Activated CD8-positive, alpha-beta memory T cell treated with anti-CD3 and anti-CD28 coated beads, Interleukin-2, amount 50 U/mL, for 48 hours (primary cell): ENCODE measurements around the gene RFC4.
A peak's percentile ranks its signal among the peaks of the same experiment; 100 is the strongest.

Experiments
- DNase-seq: peaks from one replicate; pipeline ENCODE4 v3.0.0-alpha.2; 2020

The RFC4 gene

DNA sequence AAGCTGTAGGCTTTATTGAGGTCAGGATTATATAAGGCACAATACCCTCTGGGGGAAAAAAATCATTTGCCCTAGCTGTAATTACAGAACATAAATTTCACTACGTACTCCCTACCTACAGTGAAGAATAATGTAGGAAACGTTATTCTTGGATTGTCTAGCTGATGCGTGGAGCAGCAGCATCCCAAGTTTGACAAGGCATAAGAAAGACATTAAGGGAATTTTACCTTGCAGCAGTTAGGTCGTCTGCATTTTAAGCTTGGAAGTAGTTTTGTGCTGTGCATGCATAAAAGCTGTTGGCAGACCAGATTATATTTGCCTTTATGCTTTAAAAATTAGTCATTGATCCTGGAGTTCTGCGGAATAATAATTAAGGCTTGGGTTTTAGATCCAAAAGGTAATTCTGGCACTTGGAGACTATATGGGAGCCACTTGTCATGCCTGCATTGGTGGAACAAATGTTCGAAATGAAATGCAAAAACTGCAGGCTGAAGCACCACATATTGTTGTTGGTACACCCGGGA, 20.7 kb downstream of the RFC4 start:
- DNase-seq = no peak

DNA sequence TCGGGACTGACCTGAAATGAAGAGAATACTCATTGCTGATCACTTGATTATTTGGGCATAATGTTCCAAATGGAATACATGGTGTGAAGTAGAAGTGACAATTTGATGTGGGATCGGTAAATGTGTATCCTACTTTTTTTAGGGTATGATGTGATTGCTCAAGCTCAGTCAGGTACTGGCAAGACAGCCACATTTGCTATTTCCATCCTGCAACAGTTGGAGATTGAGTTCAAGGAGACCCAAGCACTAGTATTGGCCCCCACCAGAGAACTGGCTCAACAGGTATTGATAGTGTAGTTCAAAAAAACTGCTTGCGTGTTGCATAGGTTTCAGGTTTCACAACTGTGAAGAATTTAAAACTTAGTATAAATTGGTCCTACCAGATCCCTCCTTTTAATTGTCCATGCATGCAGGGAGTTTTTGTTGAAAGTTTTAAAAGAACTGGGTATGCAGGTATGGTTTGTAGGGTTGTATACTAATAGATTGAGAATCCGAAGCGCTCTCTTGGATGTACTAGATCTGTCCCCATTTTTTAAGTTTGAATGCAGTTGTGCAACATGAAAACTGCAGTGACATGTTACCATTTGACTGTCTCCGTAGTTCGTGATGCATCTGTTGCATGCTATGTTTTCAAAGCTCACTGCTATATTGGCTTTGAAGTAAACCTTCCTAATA, 21.3 kb downstream of the RFC4 start:
- DNase-seq = no peak

DNA sequence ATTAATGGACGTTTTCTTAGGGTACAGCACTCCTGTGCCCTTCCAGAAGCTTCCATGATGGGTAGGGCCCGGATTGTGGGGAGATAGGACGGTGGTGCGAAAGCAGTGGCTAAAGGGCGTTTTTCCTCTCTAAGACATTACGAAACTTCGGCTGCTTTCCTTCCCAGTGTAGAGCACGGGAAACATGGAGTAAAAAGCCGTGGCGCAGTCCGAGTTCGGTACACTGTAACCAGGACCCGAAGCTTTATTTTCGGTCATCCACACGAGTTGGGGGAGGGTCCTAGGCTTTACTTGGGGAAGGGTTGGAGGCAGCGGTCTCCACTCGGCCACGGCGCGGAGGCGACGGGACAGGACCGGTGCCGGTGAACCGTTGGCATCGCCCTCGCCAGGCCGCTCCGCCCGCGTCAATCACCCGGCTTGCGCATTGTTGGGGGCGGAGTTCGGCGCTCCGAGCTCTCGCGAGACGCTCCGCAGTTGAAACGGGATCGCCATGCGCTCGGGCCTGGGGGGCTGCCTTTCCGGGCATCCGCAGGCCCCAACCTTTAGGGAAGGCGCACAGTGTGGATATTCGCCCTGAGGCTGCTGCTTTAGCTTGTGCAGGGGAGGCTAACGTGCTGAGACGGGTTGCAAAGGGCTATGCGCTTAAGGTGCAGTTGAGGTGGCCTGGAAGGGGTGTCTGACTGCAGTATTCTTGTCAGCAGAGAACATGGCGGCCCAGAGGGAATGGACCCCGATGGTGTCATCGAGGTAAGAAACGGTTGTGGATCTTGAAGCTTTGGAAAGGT, 22.4 kb downstream of the RFC4 start:
- DNase-seq = peak; percentile 89

DNA sequence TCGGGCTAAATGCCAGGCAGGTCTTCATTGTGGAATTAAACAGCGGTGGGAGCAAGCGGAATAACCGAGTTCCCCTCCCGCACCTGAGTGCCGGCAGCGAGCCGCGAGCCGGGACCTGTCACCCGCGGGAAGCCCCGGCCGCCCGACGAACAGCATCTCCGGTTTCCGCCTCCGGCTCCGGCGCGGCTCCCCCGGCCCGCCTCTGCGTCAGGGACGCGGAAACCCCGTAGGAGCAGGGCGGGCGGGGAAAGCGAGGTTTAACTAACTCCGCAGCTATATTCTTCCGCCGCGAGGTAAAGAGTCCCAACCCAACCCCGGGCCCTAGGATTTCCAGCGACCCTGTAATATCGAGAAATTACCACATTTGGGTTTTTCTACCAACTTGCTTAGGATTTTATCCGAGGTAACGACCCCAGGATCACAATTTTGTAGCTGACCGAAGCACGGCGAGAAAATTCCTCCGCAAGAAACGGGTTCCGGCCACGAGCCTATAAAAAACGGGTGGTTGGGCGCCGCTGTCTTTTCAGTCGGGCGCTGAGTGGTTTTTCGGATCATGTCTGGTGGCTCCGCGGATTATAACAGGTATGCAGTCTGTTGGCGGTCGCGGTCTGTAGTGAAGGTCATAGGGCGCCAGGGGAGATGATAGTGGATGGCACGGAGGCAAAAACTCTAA, 23.1 kb downstream of the RFC4 start, which contains the start of gene EIF4A2:
Gene EIF4A2, plus strand, starts transcription at position 520 of the 673 bp plus-strand sequence. Its CDS starts 34 bp downstream, at position 554.
- peak; percentile 98 for DNase-seq

DNA sequence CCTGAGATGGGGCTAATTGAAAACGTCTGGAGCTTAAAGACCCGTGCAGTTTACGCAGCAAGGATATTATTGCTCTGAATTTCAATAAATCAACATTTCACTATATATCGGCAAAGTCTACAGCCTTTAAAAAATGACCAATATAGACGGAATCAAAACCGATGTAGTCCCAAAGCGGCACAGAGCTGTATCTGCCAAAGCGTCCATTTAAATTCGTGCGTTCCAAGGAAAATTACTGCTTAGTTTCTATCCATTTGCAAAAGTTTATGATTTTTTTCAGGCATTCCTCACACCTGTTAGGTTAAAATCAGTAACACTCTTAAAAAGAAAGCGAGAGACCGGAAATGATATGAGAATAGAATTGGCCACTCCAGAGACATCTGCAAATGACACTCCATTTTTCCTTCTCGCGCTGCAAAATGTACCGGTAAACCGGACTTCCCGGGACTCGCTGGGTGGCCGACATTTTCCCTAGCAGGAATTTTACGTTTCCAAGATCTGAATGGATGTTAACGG, 23.7 kb downstream of the RFC4 start:
- DNase-seq = no peak

DNA sequence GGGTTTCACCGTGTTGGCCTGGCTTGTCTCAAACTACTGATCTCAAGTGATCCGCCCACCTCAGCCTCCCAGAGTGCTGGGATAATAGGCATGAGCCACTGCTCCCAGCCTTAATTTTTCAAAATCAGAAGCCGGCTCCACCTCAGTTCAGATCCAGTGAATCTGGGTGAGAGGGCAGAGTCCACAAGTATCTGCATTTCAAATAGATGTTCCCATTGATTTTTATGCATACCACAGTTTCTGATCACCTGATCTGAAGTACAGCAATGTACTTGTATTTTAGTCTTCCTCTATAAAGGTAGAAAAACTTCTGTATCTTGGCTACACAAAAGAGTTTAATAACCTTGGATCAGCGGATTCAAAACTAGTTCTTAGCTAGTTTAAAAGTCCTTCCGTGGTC, 27.1 kb downstream of the RFC4 start:
- no peak for DNase-seq

DNA sequence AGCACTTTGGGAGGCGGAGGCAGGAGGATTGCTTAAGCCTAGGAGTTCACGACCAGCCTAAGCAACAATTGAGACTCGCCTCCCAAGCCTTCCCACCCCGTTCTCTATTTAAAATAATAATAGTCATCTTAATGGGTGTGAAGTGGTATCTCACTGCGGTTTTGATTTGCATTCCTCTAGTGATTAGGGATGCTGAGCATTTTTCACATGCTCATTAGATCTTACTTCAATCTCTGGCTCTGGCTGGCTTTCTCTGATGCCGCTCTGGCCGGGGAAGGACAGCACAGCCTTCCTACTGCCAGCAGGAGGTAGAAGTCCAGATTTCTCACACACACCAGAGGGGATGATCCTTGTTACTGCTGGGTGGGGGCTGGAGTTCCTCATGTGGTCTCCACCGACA, 30.3 kb downstream of the RFC4 start:
- DNase-seq = no peak

DNA sequence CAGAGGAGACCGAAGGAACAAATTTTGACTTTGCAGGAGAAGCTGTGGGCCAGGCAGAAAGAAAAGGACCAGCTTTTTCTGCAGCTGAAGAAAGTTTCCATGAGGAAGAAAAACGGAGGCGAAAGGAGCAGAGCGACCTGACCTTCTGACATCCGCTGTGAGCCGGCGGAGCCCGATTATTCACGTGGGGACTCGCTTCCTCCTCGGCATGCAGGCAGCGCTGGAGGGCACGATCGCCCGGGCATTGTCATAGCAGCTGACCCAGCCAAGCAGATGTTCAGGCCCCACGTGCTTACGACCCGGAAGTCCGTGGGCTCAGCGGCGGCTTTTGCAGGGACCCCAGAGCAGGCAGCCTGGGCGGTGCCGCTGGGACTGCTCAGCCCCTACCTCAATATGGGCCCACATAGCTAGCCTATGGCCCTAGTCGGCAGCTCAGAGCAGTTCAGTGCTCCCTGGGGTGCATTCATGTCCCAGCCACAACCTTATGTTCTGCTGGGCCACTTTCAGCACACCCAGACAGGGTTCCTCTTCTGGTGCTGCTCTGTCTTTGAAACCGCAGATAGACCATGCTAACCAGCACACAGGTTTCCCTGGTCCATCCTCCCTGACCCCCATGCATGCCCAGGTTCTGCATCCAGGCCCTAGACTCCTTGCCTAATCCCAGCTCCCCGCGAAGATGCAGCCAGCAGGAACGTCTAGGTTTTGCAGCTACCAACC, 33.4 kb downstream of the RFC4 start:
- DNase-seq = peak; percentile 87

DNA sequence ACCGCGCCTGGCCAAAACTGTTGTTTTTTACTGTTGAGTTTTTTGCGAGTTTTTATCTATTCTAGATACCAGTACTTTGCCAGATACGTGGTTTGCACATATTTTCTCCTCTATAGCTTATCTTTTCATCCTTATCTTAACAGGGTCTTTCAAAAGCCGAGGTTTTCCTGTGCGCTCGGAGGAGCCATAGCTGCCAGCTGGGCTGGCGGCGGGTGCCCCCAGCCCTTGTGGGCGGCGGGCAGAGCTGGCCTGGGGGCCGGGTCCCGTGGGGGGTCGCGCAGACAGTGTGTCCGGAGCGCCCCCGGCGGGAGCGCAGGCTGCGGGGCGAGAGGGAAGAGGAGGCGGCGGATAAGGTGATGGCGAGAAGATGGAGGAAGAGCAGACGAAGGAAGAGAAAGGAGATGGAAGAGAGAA, 34.0 kb downstream of the RFC4 start:
- peak; percentile 70 for DNase-seq

DNA sequence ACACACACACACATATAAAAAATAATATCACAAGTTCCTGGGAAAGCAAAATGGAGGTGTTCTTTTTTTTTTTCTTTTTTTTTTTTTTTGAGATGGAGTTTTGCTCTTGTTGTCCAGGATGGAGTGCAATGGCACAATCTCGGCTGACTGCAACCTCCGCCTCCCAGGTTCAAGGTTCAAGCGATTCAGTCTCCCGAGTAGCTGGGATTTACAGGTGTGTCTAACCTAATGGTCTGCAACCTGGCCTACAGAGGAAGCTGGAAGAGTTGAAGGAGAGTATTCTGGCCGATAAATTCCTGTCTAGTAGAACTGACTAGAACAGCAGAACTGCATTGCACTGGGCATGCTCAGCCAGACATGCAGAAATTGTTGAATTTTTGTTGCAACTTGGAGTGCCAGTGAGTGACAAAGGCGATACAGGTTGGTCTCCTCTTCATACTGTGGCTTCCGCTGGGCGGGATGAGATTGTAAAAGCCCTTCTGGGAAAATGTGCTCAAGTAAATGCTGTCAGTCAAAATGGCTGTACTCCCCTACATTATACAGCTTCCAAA, 45.3 kb downstream of the RFC4 start:
- no peak for DNase-seq

DNA sequence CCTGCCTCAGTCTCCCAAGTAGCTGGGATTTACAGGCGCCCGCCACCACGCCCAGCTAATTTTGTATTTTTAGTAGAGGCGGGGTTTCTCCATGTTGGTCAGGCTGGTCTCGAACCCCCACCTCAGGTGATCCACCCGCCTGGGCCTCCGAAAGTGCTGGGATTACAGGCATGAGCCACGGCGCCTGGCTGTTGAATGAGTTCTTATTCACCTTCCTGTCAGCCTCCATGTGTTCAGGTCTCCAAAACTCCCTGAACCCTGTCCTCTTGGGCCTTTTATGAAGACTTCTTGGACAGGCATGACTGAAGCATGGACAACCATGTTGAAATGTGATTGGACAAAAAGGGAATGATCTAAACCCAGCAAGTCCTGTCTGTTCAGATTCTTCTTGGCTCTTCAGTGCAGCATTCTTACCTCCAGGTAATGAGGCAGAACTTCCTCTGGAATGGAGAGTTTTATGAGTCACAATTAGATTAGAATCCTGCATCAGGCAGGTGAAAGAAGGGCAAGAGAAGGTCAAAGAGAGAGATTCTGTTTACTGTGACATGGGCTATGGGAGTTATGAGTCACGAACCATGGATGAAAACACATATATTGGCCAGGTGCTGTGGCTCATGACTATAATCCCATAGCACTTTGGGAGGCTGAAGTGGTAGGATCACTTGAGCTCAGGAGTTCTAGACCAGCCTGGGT, 46.0 kb downstream of the RFC4 start:
- no peak for DNase-seq

DNA sequence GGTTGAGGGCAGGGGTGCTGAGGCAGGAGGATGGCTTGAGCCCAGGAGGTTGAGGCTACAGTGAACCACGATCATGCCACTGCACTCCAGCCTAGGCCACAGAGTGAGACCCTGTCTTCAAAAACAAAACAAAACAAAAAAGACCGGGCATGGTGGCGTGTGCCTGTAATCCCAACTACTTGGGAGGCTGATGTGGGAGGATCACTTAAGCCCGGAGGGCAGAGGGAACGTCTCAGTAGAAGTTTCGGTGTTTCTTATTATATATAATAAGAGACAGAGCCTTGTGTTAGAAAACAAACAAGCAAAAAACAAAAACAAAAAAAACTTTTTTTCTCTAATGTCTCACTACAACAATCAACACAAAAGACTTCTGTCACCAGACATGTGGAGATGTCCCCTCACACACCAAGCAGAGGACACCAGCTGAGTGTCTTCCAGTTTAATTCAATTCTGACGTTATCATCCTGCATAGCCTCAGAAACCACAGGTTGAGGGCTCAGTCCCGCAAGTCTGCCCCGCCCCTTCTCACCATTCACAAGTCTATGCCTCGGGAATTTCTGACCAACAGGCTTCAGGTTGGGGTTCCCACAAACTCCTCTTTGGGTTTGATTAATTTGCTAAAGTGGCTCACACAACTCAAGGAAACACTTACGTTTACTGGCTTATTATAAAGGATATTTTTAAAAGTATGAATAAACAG, 46.9 kb downstream of the RFC4 start:
- DNase-seq = no peak

DNA sequence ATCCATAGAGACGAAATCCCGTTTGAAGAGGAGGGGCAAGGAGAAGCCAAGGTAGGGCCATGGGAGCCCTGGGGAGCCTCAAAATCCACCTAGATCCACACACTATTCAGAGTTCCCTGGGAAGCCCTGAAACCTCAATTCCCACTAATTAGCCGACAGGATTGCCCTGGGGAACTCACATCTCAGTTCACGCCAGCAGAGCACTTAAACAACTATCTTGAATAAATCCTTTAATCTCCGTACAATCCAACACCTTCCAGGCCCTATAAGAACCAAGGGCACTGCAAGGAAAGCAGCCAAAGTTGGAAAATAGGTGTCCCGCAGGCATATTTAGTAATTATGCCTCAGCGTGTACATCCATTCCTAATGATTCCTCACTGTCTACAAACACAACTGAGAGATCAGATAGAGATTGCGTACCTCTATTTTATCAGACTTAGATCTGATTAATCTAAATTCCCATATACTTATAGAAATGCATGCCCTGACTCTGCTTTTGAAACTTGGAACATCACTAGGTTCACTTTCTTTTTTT, 48.5 kb downstream of the RFC4 start:
- no peak for DNase-seq

DNA sequence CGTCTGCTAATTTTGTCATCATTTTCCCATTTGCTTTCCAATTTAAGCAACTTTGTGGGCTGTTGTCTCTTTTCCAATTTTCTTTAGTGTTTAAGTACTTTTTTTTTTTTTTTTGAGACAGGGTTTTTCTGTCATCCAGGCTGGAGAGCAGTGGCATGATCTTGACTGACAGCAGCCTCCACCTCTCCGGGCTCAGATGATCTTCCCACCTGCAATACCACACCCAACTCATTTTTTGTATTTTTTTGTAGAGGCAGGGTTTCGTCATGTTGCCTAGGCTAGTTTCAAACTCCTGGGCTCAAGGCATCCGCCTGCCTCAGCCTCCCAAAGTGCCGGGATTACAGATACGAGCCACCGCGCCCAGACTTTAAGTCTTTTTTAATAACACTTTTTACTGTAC, 49.1 kb downstream of the RFC4 start:
- no peak for DNase-seq

DNA sequence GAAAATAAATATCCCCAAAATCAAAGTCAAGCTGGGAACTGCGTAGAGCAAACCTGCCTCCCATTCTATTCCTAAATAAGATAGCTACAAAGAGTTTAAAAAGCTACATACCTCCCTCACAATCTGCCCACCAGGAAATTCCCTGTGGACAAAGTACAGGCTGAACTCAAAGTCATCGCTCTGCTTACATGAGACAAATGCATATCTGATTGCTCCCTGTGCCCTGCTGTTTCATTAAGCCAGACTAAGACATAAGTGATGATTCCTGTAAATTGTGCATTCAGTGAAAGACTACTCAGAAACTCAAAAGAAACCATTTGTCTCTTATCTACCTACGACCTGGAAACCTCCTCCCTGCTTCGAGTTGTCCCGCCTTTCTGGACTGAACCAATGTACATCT, 51.4 kb downstream of the RFC4 start:
- DNase-seq = no peak

DNA sequence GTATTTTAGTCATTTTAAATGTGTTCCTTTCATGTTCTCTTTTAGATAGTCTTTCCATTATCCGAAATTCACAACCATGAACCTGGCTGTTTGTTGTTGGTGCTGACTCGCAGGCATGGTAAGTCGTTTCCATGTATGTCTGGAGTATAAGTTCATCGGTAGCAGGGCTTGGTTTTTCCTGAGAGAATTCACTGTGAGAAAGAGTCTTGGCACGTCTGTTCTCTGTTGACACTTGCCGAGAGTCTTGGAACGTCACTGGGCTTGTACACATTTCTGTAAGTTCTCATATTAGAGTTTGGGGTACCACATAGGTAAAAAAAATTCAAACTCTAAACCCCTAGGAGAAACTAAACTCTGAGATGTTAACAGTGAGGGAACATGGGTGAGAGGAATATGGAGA, 52.3 kb downstream of the RFC4 start:
- no peak for DNase-seq

DNA sequence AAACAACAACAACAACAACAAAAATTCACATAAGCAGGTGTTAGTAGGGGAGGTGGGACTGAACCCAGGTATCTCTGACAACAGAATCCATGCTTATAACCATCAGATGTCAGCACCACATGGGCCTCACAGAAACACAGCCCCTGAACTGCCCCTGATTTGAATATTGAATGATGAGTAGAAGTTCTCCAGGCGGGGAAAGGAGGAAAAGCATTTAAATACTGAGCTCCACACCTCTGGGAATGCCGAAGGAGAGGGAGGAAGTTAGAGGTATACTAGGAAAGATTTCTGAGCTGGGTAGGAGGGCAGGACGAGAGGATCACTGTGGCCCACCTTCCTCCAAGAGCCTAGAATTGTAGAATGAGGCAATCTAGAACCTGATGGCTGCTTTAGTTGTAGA, 54.8 kb downstream of the RFC4 start:
- no peak for DNase-seq

DNA sequence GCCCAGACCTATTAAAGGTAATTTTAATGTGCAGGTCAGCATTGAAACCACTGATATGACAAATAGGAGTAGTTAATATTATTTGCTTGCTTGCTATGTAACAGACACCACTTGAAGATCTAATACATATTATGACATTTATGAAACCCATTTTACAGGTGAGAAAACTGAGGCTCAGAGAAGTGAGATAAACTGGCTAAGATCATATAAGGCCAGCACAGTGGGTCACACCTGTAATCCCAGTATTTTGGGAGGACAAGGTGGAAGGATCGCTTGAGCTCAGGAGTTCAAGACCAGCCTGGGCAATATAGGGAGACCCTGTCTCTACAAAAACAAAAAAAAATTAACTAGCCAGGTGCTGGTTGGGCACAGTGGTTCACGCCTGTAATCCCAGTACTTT, 56.0 kb downstream of the RFC4 start:
- DNase-seq = no peak

DNA sequence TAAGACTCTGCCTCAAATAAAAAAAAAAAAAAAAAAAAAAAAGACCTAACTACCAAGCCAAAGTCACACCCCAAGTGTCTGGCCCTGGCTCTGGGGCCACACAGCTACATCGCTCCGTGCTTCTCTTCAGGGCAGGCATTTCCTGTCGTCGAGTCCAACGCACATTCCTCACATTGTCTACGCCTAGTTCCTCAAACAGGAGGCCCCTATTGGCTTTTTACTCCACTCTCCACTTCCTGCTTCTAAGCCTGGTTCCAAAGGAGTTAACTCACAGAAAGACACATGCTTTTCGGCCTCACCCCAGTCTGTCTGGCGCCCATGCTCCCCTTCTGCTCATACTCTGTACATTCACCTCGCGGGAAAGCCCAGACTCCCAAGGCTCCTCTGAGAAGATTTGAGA, 60.3 kb downstream of the RFC4 start:
- DNase-seq = no peak

DNA sequence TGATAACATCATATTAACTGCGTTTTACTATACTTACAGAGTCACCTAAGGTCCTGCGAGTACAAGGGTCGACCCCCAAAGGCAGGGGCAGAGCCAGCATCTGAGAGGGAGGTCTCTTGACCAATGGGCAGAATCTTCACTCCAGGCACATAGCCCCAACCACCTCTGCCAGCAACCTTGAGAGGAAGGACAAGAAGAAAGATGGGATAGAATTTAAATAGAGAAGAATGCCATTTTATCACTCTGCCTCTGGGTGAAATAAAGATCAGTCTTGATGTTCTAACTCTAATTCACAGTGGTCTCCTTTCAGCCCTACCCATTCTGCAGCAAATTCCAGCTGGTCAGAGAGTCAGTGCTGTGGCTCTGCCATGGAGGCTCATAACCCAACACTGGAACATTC, 62.6 kb downstream of the RFC4 start:
- no peak for DNase-seq
